GM19467 (cell line): Measurements from ENCODE around the gene TGM2.

Source experiments
- ATAC-seq: cut with Tn5 transposase; IDR thresholded peaks from one replicate; pipeline ENCODE4 v1.9.1; 2021; ENCODE audit warnings: mild to moderate bottlenecking, moderate library complexity; ENCODE audit not compliant: unreplicated experiment

TGM2 gene

GRCh38 chr20:38134427-38135270 is 30.4 kb downstream of the TGM2 start:
- no peak for ATAC-seq

- no peak for ATAC-seq
Observed at GRCh38 chr20:38133680-38134426, 31.2 kb downstream of the TGM2 start.

- no peak for ATAC-seq
Observed at GRCh38 chr20:38132910-38133501, 32.1 kb downstream of the TGM2 start.

DNA sequence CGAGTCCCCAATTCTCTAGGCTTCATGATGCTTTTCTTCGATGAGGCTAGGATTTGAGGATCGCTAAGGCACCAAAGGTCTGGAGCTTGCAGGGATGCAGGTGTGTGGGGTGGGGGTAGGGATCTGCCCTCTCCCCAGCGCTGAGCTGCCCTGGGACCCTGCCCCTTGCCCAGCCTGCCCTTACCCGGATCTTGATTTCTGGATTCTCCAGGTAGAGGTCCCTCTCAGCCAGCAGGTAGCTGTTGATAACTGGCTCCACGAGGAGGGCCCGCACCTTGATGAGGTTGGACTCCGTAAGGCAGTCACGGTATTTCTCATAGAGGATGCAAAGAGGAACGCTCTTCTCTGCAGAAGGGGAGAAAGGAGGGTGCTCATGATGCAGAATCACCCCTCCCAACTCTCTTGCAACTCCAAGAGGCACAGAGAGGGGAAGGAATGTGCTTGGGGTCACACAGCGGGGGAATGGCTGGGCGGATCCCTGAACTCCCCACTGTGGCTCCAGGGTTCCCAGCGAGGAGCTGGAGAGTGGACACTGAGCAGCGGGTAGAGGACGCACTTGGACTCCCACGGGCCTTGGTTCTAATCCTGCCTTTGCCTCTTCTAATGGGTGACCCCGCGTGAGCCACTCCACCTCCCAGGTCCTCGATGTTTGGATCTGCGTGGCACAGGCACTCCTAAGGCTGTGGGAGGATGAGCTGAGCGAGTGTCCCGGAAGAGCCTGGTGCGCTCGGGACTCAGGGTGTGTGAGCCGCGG is 32.7 kb downstream of the TGM2 start:
- ATAC-seq = no peak

- no peak for ATAC-seq
Observed at GRCh38 chr20:38131588-38132121, 33.4 kb downstream of the TGM2 start.

GRCh38 chr20:38130687-38131587 is 34.1 kb downstream of the TGM2 start:
- ATAC-seq = no peak

GRCh38 chr20:38129893-38130609 is 35.0 kb downstream of the TGM2 start:
- ATAC-seq = no peak

DNA sequence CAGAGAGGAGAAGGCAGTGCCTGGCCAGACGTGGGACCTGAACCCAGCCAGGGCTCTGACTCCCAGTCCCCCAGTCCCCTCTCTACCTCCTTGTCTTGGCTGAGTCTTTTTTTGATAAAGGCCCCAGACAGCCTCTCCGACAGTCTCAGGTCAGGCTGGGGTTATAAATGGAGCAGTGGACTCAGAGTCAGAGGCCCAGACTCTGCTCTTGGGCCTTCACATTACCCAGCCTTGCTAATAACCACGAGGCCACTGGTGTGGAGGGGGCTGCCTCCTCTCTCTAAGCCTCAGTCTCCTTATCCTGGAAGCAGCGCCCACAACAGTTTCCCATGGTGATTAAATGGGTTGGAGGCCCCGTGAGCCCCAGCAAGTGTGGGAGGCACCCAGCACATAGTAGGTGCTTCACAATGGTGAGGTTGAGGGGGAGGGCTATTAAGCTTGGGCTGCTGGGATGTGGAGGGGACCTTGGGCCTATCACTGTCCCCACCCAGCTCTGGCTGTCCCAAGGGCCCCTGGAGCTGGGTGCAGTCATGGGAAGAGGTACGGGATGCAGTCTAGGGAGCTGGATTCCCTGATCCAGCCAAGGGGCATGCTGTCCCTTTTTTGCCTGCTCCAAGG is 35.7 kb downstream of the TGM2 start:
- ATAC-seq = no peak

DNA sequence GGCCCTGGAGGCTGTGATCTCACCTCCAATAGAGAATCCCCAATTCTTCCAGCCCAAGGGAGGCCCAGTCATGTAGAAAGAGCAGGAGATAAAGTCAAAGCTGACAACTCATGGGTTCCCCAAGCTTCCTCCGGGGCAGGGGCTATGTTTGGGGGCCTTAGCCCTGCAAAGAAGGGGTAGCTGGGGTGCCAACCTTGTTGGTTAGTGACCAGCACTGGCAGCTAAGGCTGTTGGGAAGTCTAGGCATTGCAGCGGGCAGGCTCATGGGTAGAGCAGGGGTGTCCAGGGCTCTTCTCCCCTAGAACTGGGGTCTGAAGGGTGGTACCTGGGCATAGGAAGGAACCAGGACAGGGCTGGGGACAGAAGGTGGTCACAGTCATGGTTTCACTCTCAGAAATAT is 36.4 kb downstream of the TGM2 start:
- ATAC-seq = no peak

- no peak for ATAC-seq
Observed at GRCh38 chr20:38127920-38128528, 37.0 kb downstream of the TGM2 start.

- no peak for ATAC-seq
Observed at GRCh38 chr20:38126932-38127621, 38.0 kb downstream of the TGM2 start.

- no peak for ATAC-seq
Observed at GRCh38 chr20:38126146-38126921, 38.7 kb downstream of the TGM2 start.

DNA sequence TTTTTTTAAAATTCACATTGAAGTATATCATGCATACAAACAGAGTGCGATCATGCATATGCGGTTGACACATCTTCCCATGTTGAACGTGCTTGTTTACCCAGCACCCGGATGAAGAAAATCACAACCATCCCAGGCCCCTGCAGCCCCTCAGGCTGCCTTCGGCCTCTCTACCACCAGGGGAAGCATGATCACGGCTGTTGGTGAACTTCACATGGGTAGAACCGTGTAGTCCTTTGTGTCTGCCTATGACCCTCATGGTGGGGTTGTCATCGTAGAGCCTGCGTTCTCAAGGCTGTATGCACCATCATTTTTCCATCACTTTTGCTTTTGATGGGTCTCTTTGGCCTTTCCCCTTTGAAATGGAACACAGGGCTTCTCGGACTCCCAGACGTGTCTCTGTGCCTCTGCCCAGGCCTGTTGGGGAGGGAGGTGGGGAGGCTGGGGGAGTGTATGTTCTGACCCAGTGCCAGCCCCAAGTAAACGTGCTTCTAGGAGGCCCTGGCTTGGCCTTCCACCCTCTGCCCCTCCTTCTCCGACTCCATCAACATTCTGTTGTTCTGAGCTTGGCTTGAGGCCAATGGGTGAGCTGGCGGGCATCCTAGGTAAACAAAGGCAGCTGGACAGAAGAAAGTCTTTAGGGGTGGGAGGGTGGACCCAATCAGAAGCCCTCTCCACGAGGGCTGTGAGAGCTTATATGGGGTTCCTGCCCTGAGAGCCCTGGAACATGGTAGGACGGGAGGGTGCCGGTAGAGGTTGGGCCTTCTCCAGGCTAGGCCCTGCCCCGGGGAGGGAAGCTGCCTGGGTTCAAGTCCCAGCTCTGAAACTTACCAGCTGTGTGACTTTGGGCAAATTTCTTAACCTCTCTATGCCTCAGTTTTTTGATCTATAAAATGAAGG is 39.7 kb downstream of the TGM2 start:
- no peak for ATAC-seq

GRCh38 chr20:38123021-38123587 is 42.0 kb downstream of the TGM2 start:
- ATAC-seq = no peak

DNA sequence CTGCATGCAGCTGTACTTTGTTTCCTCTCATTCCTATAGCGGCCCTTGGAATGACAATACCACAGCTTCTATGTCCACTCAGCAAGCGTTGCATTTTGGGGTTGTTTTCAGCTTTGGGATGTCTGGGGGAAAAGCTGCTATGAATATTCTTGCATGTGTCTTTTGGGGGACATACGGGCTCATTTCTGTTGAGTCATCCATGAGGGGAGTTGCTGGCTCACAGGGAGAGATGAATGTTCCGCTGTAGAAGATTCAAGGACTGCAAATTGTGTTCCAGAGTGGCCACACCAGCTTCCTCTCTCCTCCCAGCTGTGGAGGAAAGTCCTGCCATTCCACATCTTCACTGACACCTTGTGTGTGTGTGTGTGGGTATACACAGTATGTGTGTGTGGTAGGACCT is 43.3 kb downstream of the TGM2 start:
- ATAC-seq = no peak

- no peak for ATAC-seq
Observed at GRCh38 chr20:38120625-38120988, 44.5 kb downstream of the TGM2 start.
